Left lung (tissue), 10 donors: ENCODE data around the gene SCN10A. TPM values are rescaled to one million over a fixed set of nuclear protein-coding genes. Genes with fewer than 3 reads are reported as not detected.

Experiments used
- ATAC-seq: fragments of 200-7000 bp; cut with Tn5 transposase; one replicate; pipeline ENCODE4 v1.9.1; 2020; ENCODE audit warnings: moderate library complexity
- DNase-seq, 4 donors: peaks; one replicate each; pipeline ENCODE4 v3.0.0-alpha.2; 2013 to 2020
- H3K27ac ChIP-seq, 2 donors: fragments of 200-600 bp; sonication (generic) in 1 of 2; one replicate each; pipeline versions ENCODE4 v1.5.0 to v1.8.0; 2020 to 2021
- H3K27me3 ChIP-seq, 2 donors: fragments of 200-600 bp; sonication (generic) in 1 of 2; one replicate each; pipeline versions ENCODE4 v1.5.0 to v1.8.0; 2020 to 2021
- H3K36me3 ChIP-seq, 2 donors: fragments of 200-600 bp; sonication (generic) in 1 of 2; one replicate each; pipeline versions ENCODE4 v1.5.0 to v1.8.0; 2020 to 2021
- H3K4me1 ChIP-seq, 2 donors: fragments of 200-600 bp; one replicate each; pipeline ENCODE4 v1.8.0; 2021
- H3K4me3 ChIP-seq, 2 donors: fragments of 200-600 bp; sonication (generic) in 1 of 2; one replicate each; pipeline versions ENCODE4 v1.5.0 to v1.8.0; 2020 to 2021; ENCODE audit warnings: mild to moderate bottlenecking in 1 of 2
- H3K9me3 ChIP-seq, 2 donors: fragments of 200-600 bp; sonication (generic) in 1 of 2; one replicate each; pipeline versions ENCODE4 v1.5.0 to v1.8.0; 2020 to 2021
- CTCF ChIP-seq, 2 donors: fragments of 200-600 bp; sonication (generic) in 1 of 2; IDR thresholded peaks; one replicate each; pipeline versions ENCODE4 v1.5.0 to v1.8.0; 2021; ENCODE audit warnings: antibody characterized with exemption in 2 of 2
- intact Hi-C, 2 donors: fragments of 100-400 bp; cut with DNase I; formaldehyde crosslinking; loops; one replicate each; pipeline versions ENCODE4 v1.11.2 to v1.14.2; 2022
- polyA plus RNA-seq, 6 donors: library from polyadenylated mRNA; unstranded; fragments of 120-200 nt; gene quantifications; one replicate each; pipeline ENCODE4 v1.2.1, GENCODE V29; 2013; ENCODE audit not compliant: insufficient read length in 6 of 6
- total RNA-seq, 2 donors: library from RNA; stranded (reverse); fragmentation: NEBNext Ultra II Directional; extraction: Animal tissue kit (Norgen Biotek cat#: 25700); gene quantifications; one replicate each; pipeline ENCODE4 v1.2.1, GENCODE V29; 2021
- donor health status: DM: no; HTN: yes; CAD: no.
- donor health status: DM: no; HTN: no; CAD: no.

SCN10A gene
- total and polyA plus RNA-seq, 8 donors = not detected

GRCh38 chr3:38650248-38650951 is 165.6 kb downstream of the SCN10A start:
- TF ChIP-seq CTCF (IDR thresholded peaks at IDR 0.05) = no peak
- no peak for ATAC-seq

GRCh38 chr3:38649500-38650247 is 166.3 kb downstream of the SCN10A start, which contains the start of gene SCN5A:
SCN5A (minus strand) TSS chr3:38649687; CDS start chr3:38633307, 16,380 bp downstream.
- intact Hi-C loops = loop anchor here in 1 of 2 donors (5.0 kb wide), 1 partner anchor 127 kb away; no protein-coding TSS in a partner anchor
- Histone ChIP-seq H3K36me3 (no peaks in the 10 kb centered on the region), H3K4me1 (peaks cover 5 to 23% of the 10 kb centered on the region in 2 donors), H3K27ac (no peak within 1 kb of the TSS), H3K9me3 (peaks cover 0 to 1% of the 10 kb centered on the region in 2 donors), H3K27me3 (peaks cover 30 to 98% of the 10 kb centered on the region in 2 donors), H3K4me3 (peak within 1 kb of the TSS; percentile 22 to 27)
- peak in 3 of 4 donors; percentile 43 to 88 (median 77) for DNase-seq
- peak; percentile 90 for ATAC-seq
- no peak for TF ChIP-seq CTCF (IDR thresholded peaks at IDR 0.05)

More at GRCh38 chr3:38650248-38650951, 165.6 kb downstream of the SCN10A start:
- no peak overlapping the region for H3K4me3 ChIP-seq
- H3K9me3 ChIP-seq = peaks cover 0 to 1% of the 10 kb centered on the region in 2 donors
- peaks cover 30 to 98% of the 10 kb centered on the region in 2 donors for H3K27me3 ChIP-seq
- peaks cover 5 to 23% of the 10 kb centered on the region in 2 donors for H3K4me1 ChIP-seq
- no peak overlapping the region for H3K27ac ChIP-seq
- intact Hi-C loops = no loop called here
- H3K36me3 ChIP-seq = no peaks in the 10 kb centered on the region
- no peak for DNase-seq

GRCh38 chr3:38648659-38649499 is 167.1 kb downstream of the SCN10A start:
- Histone ChIP-seq H3K4me1 (peaks cover 5 to 23% of the 10 kb centered on the region in 2 donors), H3K27ac (no peak overlapping the region), H3K36me3 (no peaks in the 10 kb centered on the region), H3K9me3 (peaks cover 0 to 1% of the 10 kb centered on the region in 2 donors), H3K27me3 (peaks cover 30 to 99% of the 10 kb centered on the region in 2 donors), H3K4me3 (peak overlapping the region; percentile 22 to 27)
- DNase-seq (no peak), ATAC-seq (no peak)
- TF ChIP-seq CTCF (IDR thresholded peaks at IDR 0.05) = no peak
- intact Hi-C loops = loop anchor here in 1 of 2 donors (5.0 kb wide), 1 partner anchor 127 kb away; no protein-coding TSS in a partner anchor

GRCh38 chr3:38648024-38648658 is 167.9 kb downstream of the SCN10A start:
- H3K27ac ChIP-seq = no peak overlapping the region
- intact Hi-C loops = loop anchor here in 1 of 2 donors (5.0 kb wide), 1 partner anchor 126 kb away; no protein-coding TSS in a partner anchor
- H3K36me3 ChIP-seq = no peaks in the 10 kb centered on the region
- H3K9me3 ChIP-seq = peaks cover 0 to 1% of the 10 kb centered on the region in 2 donors
- ATAC-seq (no peak), DNase-seq (no peak)
- H3K27me3 ChIP-seq = peaks cover 30 to 98% of the 10 kb centered on the region in 2 donors
- H3K4me1 ChIP-seq = peaks cover 5 to 23% of the 10 kb centered on the region in 2 donors
- H3K4me3 ChIP-seq = no peak overlapping the region
- no peak for TF ChIP-seq CTCF (IDR thresholded peaks at IDR 0.05)
